GM19438 (cell line): ENCODE results near the gene NFATC2.
"Not testable (repeated sequence)": the region's sequence is repeated elsewhere in the genome, so short reads cannot be mapped to it uniquely, and the experiment has no call there.

Source experiments
- ATAC-seq: cut with Tn5 transposase; IDR thresholded peaks from one replicate; pipeline ENCODE4 v1.9.1; 2021; ENCODE audit warnings: low read depth; ENCODE audit not compliant: unreplicated experiment

NFATC2 gene

DNA sequence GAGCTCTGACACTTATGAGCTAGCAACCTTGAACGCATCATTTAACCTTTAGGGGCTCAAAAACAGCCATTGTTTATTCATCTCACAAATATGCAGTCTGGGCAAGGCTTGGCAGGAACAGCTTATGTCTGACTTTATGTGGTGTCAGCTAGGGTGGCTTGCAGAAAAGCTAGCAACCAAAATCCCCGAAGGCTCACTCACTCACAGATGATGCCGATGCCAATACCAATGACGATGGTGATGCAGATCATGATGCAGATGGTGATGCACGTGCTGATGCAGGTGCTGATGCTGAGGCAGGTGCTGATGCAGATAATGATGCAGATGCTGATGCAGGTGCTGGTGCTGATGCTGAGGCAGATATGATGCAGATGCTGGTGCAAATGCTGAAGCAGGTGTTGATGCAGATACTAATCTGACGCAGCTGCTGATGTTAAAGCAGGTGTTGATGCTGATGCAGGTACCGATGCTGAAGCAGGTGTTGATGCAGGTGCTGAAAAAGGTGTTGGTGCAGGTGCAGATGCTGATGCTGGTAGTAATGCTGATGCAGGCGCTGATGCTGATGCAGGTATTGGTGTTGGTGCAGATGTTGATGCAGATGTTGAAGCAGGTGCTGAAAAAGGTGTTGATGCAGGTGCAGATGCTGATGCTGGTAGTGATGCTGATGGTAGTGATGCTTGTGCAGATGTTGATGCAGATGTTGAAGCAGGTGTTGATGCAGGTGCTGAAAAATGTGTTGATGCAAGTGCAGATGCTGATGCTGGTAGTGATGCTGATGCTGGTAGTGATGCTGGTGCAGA, 195.6 kb downstream of the NFATC2 start:
- no peak for ATAC-seq

- no peak for ATAC-seq
Measured at GRCh38 chr20:51345601-51346101, 196.9 kb downstream of the NFATC2 start.

DNA sequence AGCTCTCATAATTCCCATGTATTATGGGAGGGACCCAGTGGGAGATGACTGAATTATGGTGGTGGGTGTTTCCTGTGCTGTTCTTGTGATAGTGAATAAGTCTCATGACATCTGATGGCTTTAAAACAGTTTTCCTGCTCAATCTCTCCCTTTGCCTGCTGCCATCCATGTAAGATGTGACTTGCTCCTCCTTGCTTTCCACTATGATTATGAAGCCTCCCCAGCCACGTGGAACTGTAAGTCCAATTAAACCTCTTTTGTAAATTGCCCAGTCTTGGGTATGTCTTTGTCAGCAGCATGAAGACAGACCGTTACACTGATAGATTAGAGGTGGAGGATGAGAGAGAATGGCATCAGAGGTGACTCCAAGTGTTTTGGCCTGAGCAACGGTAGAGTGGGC, 198.7 kb downstream of the NFATC2 start:
- ATAC-seq: not testable (repeated sequence)

DNA sequence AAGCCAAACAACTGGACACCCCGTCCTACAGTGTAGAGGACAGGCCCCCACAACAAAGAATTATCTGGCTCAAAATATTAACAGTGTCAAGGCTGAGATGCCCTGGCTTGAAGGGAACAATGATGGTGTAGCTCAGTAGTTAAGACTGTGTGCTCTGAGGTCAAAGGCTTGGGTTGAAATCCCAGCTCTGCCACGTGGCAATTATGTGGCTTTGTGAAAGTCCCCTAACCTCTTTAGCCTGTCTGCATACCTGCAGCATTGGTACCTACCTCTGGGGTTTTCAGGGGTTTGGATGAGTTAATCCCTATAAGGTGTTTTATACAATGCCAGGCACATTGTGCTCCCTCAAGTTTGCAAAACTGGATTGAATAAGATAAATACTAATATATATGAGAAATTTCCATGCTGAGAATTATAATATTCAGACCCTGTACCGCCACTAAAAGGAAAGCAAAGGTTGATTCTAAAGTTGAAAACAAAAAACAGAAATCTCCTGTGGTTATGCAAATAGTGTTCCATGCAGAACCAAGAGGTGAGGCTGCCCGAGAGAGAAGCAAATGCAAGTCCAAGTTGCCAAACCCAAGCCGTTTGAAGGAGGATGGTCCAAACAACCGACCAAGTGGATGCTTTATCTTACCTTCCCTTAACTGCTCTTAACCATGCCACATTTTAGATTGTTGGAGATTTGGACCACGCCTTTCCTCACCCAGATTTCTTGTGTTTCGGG, 199.8 kb downstream of the NFATC2 start:
- ATAC-seq: no peak

GRCh38 chr20:51341581-51341980, 200.9 kb downstream of the NFATC2 start:
- ATAC-seq: no peak

GRCh38 chr20:51340451-51340840, 202.1 kb downstream of the NFATC2 start:
- no peak for ATAC-seq

- no peak for ATAC-seq
Measured at GRCh38 chr20:51339721-51340450, 202.6 kb downstream of the NFATC2 start.

- no peak for ATAC-seq
Measured at GRCh38 chr20:51338692-51339440, 203.7 kb downstream of the NFATC2 start.

DNA sequence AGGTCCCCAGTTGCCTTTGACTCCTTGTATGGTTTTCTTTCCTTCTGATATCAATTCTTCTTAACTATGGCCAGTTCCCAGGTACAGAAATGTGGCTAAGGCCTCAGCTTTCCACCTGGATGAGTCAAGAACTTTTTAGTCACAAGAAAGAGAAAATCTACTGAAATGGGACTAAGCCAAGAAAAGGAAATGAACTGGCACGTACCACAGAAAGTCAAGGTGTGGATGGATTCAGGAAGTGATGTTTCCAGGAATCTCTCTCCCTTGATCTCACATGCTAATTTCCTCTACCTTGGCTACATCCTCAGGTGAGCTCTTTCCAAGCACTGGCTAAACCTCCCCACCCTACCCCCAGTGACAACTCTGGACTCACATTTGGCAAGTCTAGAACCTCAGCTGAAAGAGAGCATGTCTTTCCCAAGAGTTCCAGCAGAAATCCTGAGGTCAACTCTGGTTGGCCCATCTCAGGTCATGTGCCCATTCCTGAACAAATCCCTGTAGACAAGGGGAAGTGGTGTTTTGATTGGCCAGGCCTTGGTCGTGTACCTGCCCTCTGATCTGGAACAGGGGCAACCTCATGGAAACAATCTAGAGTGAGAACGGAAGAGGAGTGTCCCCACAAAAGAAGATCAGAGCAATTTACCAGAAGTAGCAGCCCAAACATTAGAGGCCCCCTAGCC, 205.3 kb downstream of the NFATC2 start:
- no peak for ATAC-seq
